SK-N-SH treated with all-trans-retinoic acid at 6 μM for 48 hours (cell line): Measurements from ENCODE around the gene ARRDC1.
"Not testable (repeated sequence)": the region's sequence is repeated elsewhere in the genome, so short reads cannot be mapped to it uniquely, and the experiment has no call there.

Experiments
- ATAC-seq: fragments of 200-7000 bp; cut with Tn5 transposase; 3 replicates; pipeline ENCODE4 v1.9.1; 2020; ENCODE audit warnings: mild to moderate bottlenecking, moderate library complexity
- ARNTL ChIP-seq: fragments of 450-650 bp; formaldehyde crosslinking; IDR thresholded peaks from 2 replicates; pipeline ENCODE4 v1.5.0; 2020; ENCODE audit warnings: low read depth, mild to moderate bottlenecking, moderate library complexity, borderline replicate concordance
- BACH2 ChIP-seq: fragments of 250-450 bp; sonication (Bioruptor Pico); IDR thresholded peaks from 2 replicates; pipeline ENCODE4 v1.9.0; 2021; ENCODE audit warnings: mild to moderate bottlenecking, borderline replicate concordance
- CREB5 ChIP-seq: fragments of 250-450 bp; sonication (Bioruptor Pico); IDR thresholded peaks from 2 replicates; pipeline ENCODE4 v1.5.1; 2020; ENCODE audit warnings: low read depth, mild to moderate bottlenecking, moderate library complexity
- CSDC2 ChIP-seq: fragments of 250-450 bp; sonication (Bioruptor Pico); IDR thresholded peaks from 2 replicates; pipeline ENCODE4 v1.5.0; 2020; ENCODE audit warnings: mild to moderate bottlenecking, moderate library complexity
- CSRNP3 ChIP-seq: fragments of 250-450 bp; sonication (Bioruptor Pico); IDR thresholded peaks from 2 replicates; pipeline ENCODE4 v1.5.1; 2021; ENCODE audit warnings: mild to moderate bottlenecking, moderate library complexity
- ESRRG ChIP-seq: fragments of 250-450 bp; sonication (Bioruptor Pico); IDR thresholded peaks from 2 replicates; pipeline ENCODE4 v1.6.1; 2021; ENCODE audit warnings: mild to moderate bottlenecking
- GLIS3 ChIP-seq: fragments of 250-450 bp; sonication (Bioruptor Pico); IDR thresholded peaks from 2 replicates; pipeline ENCODE4 v1.5.0; 2020; ENCODE audit warnings: mild to moderate bottlenecking, moderate library complexity
- OSR1 ChIP-seq: fragments of 250-450 bp; sonication (Bioruptor Pico); IDR thresholded peaks from 2 replicates; pipeline ENCODE4 v1.8.0; 2022; ENCODE audit warnings: moderate library complexity, mild to moderate bottlenecking, inconsistent platforms
- PATZ1 ChIP-seq: fragments of 250-450 bp; sonication (Bioruptor Pico); IDR thresholded peaks from 2 replicates; pipeline ENCODE4 v1.8.0; 2020; ENCODE audit warnings: mild to moderate bottlenecking, moderate library complexity, borderline replicate concordance
- POU6F1 ChIP-seq: fragments of 250-450 bp; sonication (Bioruptor Pico); IDR thresholded peaks from 2 replicates; pipeline ENCODE4 v1.8.0; 2021; ENCODE audit warnings: low read depth, mild to moderate bottlenecking, moderate library complexity, borderline replicate concordance
- PPARA ChIP-seq: fragments of 250-450 bp; sonication (Bioruptor Pico); IDR thresholded peaks from 2 replicates; pipeline ENCODE4 v1.5.0; 2020; ENCODE audit warnings: mild to moderate bottlenecking, borderline replicate concordance
- RARB ChIP-seq: fragments of 250-450 bp; sonication (Bioruptor Pico); IDR thresholded peaks from 2 replicates; pipeline ENCODE4 v1.8.0; 2021; ENCODE audit warnings: mild to moderate bottlenecking, moderate library complexity
- SNAI2 ChIP-seq: fragments of 250-450 bp; sonication (Bioruptor Pico); IDR thresholded peaks from 2 replicates; pipeline ENCODE4 v1.5.0; 2020; ENCODE audit warnings: mild to moderate bottlenecking, moderate library complexity
- TCF4 ChIP-seq: fragments of 250-450 bp; sonication (Bioruptor Pico); IDR thresholded peaks from 2 replicates; pipeline ENCODE4 v1.8.0; 2021; ENCODE audit warnings: mild to moderate bottlenecking, moderate library complexity, borderline replicate concordance
- TOX ChIP-seq: fragments of 250-450 bp; sonication (Bioruptor Pico); IDR thresholded peaks from 2 replicates; pipeline ENCODE4 v1.8.0; 2021; ENCODE audit warnings: mild to moderate bottlenecking, moderate library complexity, borderline replicate concordance
- TSHZ2 ChIP-seq: fragments of 250-450 bp; sonication (Bioruptor Pico); IDR thresholded peaks from 2 replicates; pipeline ENCODE4 v1.5.0; 2020; ENCODE audit warnings: mild to moderate bottlenecking, moderate library complexity
- ZC3H10 ChIP-seq: fragments of 250-450 bp; sonication (Bioruptor Pico); IDR thresholded peaks from 2 replicates; pipeline ENCODE4 v1.5.1; 2021; ENCODE audit warnings: mild to moderate bottlenecking, moderate library complexity
- ZFP3 ChIP-seq: fragments of 250-450 bp; sonication (Bioruptor Pico); IDR thresholded peaks from 2 replicates; pipeline ENCODE4 v1.5.0; 2020; ENCODE audit warnings: mild to moderate bottlenecking, moderate library complexity
- ZFP30 ChIP-seq: fragments of 450-650 bp; formaldehyde crosslinking; IDR thresholded peaks from 2 replicates; pipeline ENCODE4 v1.5.0; 2022; ENCODE audit warnings: mild to moderate bottlenecking, moderate library complexity
- ZNF565 ChIP-seq: fragments of 450-650 bp; formaldehyde crosslinking; conservative IDR thresholded peaks from 2 replicates; pipeline ENCODE4 v1.5.0; 2020; ENCODE audit warnings: low read depth, mild to moderate bottlenecking, moderate library complexity
- ZNF8 ChIP-seq: fragments of 450-650 bp; formaldehyde crosslinking; IDR thresholded peaks from 2 replicates; pipeline ENCODE4 v1.5.0; 2020; ENCODE audit warnings: mild to moderate bottlenecking, moderate library complexity

ARRDC1 gene

GRCh38 chr9:137568445-137568844, 37.0 kb upstream of the ARRDC1 start:
- ATAC-seq: not testable (repeated sequence)

- TF ChIP-seq TSHZ2 (CRISPR knock-in tag) (no peak), ZFP30 (CRISPR knock-in tag) (no peak), BACH2 (CRISPR knock-in tag) (no peak), POU6F1 (no peak), RARB (no peak), ZC3H10 (CRISPR knock-in tag) (no peak), ZNF565 (CRISPR knock-in tag) (no peak), ESRRG (no peak), PATZ1 (no peak), PPARA (CRISPR knock-in tag) (no peak), CREB5 (CRISPR knock-in tag) (no peak), ZNF8 (no peak), ARNTL (CRISPR knock-in tag) (no peak), TOX (no peak), CSRNP3 (CRISPR knock-in tag) (no peak), GLIS3 (no peak), SNAI2 (CRISPR knock-in tag) (no peak)
- TF ChIP-seq, all 23 proteins: peak for 0
- ATAC-seq: no peak
Measured at GRCh38 chr9:137569609-137570203, 35.8 kb upstream of the ARRDC1 start.

- no peak for ATAC-seq
- TF ChIP-seq CSDC2 (CRISPR knock-in tag) (no peak), ZFP3 (no peak), CREB5 (CRISPR knock-in tag) (no peak), SNAI2 (CRISPR knock-in tag) (no peak), ARNTL (CRISPR knock-in tag) (no peak), TCF4 (CRISPR knock-in tag) (no peak), ZNF8 (no peak), TSHZ2 (CRISPR knock-in tag) (no peak), ZC3H10 (CRISPR knock-in tag) (no peak), PATZ1 (no peak), BACH2 (CRISPR knock-in tag) (no peak), OSR1 (no peak), PPARA (CRISPR knock-in tag) (no peak)
Measured at GRCh38 chr9:137570566-137570965, 34.9 kb upstream of the ARRDC1 start.
